Measurements from ENCODE around the gene SPOUT1.
A peak's percentile ranks its signal among the peaks of the same experiment; 100 is the strongest.
"Not testable (repeated sequence)": the region's sequence is repeated elsewhere in the genome, so short reads cannot be mapped to it uniquely, and the experiment has no call there.

SPOUT1 gene

DNA sequence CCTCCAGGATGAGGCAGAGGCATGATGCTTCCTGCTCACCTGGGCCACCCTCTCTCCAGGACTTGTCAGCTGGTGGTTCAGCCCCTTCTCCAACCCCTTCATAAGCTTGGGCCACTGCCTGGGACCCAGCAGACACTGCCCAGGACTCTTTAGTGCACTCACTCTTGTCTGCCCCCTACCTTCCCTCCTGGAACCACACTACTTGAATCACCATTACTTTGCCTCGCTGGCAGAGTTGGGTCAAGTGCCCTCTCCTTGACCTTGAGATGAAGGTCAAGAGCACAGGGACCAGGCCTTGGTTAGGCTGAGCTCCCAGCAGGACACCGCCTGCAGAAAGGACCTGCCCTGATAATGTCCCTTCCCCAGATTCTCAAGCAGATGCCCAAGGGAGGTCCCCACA, 19.8 kb downstream of the SPOUT1 start:
- DNase-seq (ENCODE audit: low spot score), result no peak

DNA sequence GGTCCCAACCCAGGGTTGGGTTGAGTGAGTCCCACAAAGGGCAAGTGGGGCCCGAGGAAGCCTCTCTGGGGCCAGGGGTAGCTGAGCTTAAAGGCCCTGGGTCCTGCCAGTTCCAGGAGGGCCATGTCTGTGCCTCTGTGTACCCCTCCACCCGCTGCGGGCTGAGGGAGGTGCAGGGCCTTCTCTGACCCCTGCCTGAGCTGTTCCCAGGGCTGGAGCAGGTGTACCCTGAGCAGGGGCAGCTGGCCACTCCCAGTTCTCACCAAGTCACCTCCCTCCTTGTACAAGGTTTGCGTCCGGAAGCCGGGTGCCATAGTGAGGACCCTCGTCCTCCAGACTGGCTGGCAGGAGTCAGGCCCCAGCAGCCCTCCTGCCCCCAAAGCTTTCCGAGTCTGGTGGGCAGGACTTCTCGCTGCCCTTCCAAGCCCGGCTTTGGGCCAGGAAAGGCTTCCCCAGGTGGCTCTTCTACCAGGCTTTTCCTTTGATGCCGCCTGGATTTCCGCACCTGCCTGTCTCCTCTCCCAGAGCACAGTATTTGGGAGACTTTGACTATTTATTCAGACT, 20.5 kb downstream of the SPOUT1 start:
- no peak for DNase-seq (ENCODE audit: low spot score)

DNA sequence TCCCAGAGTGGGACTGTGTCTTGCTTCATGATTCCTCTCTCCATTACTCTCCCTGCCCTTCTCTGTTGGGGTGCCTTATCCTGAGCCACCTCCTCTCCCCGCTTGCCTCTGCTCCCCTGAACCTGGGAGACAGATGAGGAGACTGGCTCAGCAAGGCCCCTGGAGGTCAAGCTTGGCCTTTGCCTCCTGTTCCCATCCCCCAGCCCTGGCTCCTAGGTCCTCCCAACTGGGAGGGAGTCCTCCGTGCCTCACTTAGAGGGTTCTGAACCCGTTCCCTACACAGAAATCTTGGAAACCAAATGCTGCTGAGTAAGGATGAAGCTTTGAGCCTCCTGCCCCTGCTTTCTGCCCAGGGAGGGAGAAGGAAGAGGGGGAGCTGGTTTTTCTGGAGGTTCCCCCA, 21.1 kb downstream of the SPOUT1 start:
- DNase-seq (ENCODE audit: low spot score), result no peak

DNA sequence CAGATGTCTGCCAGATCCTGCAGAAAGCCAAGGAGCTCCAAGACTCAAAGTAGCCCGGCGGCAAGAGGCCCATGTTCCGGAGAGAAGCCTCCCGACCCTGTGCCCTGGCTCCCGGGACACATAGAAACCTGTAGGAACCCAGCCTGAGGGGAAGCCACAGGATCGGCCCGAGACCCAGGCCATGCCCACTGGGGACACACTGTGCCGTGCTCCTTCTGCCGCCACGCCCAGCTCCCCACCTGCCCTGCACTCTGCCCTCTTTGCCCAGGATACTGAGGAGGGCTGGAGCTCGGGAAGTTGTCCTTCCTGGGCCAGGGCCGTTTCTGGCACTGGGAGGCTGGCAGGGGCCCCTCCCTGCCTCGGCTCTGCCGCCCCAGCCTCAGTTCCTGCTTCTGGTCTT, 21.8 kb downstream of the SPOUT1 start:
- DNase-seq (ENCODE audit: low spot score), result no peak

DNA sequence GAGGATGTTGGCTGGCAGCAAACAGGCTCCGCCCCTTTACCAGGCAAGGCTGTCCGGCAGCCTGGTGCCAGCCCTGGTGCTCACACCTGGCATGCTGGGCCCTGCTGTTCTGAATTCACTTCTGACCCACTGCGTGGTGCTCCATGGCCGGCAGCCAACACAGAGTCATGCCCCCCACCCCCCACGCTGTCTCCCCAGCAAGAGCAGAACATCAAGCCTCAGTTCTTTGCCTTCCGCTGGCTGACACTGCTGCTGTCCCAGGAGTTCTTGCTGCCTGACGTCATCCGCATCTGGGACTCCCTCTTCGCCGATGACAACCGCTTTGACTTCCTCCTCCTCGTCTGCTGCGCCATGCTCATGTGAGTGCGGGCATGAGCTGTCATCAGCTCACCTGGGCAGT, 23.9 kb downstream of the SPOUT1 start:
- DNase-seq (ENCODE audit: low spot score), result no peak

DNA sequence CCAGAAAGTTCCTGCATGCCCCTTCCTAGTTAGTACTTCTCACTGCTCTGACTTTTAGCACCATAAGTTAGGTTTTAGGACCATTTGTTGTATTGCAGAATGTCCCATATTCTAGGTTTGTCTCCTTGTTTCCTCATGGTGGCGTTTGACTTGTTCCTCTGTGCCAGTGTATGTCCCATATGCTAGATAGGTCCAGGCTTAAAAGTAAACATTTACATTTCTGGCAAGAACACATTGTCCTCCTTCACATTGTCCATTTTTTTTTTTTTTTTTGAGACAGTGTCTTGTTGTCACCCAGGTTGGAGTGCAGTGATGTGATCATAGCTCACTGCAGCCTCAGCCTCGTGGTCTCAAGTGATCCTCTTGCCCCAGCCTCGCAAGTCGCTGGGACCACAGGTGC, 27.1 kb downstream of the SPOUT1 start:
- no peak for DNase-seq (ENCODE audit: low spot score)

DNA sequence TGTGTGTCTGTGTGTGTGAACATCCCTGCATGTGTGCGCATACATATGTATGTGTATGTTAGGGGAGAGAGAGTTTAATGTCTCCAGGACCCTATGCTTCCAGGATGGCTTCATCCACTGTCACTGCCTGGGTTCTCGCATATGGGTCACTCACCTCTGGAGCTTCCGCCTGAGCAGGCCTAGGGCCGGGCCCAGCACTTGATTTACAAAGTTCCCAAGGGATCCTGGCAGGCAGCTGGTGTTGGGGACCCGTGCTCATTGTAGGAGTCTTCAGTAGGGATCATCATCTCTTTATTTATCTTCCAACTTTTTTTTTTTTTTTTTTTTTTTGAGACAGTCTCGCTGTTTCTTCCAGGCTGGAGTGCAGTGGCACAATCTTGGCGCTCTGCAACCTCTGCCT, 29.5 kb downstream of the SPOUT1 start:
- no peak for DNase-seq (ENCODE audit: low spot score)

DNA sequence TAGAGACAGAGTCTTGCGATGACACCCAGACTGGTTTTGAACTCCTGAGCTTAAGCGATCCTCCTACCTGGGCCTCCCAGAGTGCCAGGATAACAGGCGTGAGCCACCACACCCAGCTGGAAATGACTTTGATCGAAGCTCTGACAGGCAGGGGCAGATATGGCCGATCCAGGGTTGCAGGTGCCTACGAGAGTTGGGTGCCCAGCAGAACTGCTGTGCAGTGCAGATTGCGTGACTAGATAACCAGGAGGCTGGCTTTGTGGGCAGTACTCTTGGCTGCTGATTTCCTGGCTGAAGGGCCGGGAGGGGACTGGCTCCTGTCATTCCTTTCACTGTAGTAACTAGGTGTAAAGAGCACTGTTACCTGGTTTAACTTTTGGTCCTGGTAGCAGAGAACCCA, 30.7 kb downstream of the SPOUT1 start:
- no peak for DNase-seq (ENCODE audit: low spot score)

DNA sequence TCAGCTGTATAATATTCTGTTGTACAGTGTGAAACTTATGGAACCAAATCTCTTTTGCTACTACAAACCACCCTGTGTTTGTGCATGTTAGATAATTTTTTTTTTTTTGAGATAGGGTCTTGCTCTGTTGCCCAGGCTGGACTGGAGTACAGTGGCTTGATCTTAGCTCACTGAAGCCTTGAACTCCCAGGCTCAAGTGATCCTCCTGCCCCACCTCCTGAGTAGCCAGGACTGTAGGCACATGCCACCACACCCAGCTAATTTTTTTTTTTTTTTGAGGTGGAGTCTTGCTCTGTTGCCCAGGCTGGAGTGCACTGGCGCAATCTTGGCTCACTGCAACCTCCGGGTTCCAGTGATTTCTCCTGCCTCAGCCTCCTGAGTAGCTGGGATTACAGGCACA, 34.6 kb downstream of the SPOUT1 start:
- DNase-seq (ENCODE audit: low spot score), result not testable (repeated sequence)

DNA sequence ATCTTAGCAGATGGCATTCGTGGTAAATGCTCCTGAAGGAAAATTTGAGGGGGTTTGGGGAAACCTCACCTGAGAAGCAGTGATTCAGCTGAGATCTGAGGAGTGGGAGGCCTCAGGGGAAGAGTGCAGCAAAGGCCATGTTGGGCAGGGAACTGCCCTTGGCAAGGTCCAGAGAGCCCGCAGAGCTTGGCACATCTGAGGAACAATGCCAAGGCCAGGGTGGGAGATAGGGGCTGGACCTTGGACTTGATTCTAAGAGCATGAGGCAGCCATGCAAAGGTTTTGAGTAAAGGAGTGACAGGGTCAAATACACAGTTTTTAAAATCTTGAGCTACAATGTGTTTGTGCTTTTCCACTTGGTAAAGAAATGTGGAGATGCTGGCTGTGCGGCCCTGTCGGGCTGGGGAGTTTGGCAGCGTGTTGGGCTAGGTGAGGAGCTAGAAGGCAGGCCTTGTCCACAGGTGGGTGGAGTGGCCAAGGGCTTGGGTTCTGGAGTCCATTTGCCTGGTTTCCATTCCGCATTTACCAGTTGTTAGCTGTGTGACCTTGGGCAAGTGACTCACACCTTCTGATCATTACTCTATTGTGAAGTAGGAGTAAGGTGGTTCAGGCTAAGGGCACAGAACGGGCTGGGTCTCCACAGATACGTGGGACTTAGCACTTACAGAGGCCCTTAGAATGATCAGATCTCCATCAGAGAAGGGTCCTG, 36.5 kb downstream of the SPOUT1 start:
- DNase-seq (ENCODE audit: low spot score), result no peak

DNA sequence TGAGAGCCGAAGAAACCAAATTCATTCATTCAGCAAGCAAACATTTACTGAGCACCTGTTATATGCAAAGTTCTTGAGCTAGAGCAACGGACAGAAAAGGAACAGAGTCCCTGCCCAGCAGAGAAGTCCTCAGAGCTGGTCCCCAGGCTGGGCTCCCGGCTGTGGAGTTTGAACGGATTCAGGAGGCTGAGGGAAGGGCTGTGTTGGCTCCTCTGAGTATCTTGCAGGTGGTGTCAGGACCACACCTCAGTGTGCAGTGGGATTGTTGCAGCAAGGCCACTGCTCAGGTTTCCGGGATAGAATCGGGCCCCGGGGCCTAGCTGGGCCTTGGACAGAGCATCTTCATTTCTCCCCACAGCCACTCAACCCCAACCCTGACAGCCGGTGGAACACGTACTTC, 37.5 kb downstream of the SPOUT1 start:
- no peak for DNase-seq (ENCODE audit: low spot score)

DNA sequence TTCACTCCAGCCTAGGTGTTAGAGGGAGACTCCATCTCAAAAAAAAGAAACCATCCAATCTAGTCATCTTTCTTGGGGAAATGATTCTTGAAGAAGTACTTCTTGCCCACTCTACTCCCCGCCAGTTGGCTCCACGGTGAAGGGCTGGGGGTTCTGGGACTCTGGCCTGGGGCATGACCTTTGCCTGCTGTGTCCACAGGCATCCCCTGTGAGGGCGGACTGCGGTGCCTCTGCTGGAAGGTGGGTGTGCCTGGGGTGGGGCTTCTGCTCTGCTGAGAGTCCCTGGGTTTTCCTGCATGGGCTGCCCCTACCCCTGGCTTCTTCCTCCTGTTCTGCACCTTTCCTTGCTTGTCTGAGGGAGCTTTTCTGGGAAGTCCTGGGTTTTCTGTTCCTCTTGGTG, 39.1 kb downstream of the SPOUT1 start:
- DNase-seq (ENCODE audit: low spot score), result no peak

DNA sequence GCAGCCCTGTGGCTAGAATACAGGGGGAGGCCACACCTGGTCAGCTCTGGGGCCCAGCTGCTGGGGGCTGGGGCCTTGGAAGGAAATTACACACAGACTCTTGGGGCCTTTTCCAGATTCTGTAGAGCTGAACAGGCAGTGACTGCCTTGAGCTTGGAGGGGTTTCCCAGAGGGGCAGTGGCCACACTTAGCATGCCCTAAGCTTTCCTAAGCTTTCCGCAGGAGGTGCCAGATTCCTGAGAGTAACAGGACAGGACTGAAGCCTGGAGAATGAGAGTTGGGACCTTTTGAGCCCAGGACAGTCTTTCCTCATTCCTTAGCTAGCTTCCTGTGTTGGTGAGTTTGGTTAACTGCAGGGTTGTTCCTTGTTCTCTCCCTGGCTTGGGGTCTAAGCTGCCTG, 41.1 kb downstream of the SPOUT1 start:
- DNase-seq (ENCODE audit: low spot score), result no peak

DNA sequence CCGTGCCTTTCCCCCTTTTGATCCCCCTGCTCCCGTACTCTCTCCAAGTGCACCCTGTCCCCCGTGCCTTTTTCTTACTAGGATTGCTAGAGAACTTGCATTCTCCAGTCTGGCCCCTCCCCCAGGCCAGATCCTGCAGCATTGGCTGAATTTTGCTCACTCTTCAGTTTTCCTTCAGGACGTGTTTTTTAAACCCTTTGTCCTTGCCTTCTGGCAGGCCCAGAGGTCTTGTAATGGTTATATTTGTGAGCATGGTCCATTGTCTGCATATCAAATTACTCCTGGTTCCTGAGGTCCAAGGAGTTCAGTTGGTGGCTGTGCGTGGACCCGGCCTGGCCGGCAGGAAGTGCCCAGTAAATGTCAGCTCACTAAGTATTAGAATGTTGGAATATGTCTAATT, 41.9 kb downstream of the SPOUT1 start:
- no peak for DNase-seq (ENCODE audit: low spot score)

DNA sequence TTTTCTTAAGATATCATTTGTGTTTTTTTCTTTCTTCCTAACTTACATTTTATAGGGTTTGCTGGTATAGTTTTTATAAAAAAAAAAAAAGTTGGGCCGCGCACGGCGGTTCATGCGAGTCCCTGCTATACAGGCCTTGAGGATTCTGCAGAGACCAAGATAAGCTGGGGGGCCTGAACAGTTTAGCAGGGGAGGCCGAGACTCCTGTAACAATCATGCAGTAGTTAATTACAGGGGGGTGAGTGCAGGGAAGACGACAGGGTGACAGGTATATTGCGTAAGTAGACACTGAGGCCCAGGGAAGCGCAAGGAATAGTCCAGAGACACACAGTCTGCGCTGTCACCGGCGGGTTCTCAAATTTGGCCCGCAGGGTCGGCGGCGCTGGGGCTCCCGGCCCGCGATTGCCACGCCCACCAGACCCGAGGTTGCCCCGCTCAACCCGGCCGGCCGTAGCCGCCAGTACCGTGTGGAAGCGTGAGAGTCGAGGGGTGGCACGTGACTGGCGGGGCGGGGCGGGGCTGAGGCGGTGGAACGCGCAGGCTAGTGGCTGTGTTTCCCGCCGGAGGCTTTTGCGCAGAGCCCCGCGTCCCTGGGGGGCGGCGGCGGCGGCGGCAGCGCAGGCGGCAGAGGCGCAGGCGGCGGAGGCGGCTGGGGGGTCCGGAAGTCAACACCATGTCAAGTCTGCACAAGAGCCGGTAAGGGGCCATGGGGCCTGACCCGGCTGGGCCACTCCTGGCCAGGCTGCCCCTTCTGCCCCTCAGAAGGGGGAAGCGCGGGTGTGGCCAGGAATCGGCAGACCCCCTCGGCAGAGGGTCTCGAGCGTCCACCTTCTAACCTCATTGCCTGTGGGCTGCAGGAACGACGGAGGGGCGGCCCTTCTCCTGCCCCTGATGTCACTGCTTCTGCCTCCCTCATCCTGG, 42.7 kb downstream of the SPOUT1 start, which contains the start of gene TBC1D13:
Gene TBC1D13, plus strand, starts transcription at position 573 of the 921 bp plus-strand sequence. Its CDS starts 101 bp downstream, at position 674.
- DNase-seq (ENCODE audit: low spot score), result peak; percentile 82

DNA sequence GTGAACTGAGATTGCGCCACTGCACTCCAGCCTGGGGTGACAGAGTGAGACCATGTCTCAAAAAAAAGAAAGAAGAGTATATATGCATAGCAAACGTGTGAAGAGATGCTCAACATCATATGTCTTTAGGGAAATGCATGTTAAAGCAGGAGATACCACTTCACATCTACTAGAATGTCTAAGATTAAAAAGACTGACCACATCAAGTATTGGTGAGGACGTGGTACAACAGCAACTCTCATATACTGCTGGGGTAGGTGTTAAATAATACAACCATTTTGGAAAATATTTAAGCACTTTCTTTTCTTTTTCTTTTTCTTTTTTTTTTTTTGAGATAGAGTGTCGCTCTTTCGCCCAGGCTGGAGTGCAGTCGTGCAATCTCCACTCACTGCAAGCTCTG, 44.2 kb downstream of the SPOUT1 start:
- no peak for DNase-seq (ENCODE audit: low spot score)

DNA sequence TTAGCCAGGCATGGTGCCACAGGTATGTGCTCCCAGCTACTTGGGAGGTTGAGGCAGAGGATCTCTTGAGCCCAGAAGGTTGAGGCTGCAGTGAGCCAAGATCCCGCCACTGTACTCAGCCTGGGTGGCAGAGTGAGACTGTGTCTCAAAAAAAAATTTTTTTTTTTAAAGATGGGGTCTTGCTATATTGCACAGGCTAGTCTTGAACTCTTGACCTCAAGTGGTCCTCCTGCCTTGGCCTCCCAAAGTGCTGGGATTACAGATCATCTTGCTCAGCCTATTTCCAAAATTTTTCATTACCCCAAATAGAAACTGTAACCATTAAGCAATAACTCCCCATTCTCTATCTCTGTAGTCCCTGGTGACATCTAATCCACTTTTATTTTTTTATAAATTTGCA, 46.9 kb downstream of the SPOUT1 start:
- no peak for DNase-seq (ENCODE audit: low spot score)

DNA sequence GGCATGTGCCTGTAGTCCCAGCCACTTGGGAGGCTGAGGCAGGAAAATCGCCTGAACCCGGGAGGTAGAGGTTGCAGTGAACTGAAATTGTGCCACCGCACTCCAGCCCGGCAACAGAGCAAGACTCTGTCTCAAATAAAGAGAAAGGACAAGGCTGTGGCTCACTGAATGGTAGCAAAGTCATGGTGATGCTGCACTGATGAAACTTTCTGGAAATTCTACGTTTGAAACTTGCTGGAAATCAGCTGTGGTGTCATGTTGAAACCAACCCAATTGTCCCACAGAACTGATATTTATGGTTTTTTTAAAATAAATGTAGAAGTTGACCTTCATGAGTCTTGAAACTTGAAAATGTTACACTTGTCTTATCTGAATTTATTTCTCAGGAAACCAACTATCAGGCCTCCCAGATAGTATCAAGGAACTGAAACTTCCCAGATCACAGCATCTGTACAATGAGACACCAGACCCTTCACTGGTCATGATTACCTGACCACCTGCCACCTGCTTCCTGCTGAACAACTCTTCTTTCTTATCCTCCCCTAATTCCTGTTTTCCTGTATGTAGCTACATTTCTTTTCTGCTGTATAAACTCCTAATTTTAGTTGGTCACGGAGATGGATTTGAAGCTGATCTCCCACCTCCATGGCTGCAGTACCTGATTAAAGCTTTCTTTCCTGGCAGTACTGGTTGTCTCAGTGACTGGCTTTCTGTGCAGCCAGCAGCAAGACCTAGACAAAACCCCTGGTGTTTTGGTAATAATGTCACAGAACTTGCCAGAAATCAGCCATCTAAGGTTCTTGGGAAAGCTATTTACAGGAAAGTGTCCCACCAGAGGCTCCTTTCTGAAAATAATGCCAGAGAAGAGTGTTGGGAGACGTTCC, 48.2 kb downstream of the SPOUT1 start:
- no peak for DNase-seq (ENCODE audit: low spot score)

DNA sequence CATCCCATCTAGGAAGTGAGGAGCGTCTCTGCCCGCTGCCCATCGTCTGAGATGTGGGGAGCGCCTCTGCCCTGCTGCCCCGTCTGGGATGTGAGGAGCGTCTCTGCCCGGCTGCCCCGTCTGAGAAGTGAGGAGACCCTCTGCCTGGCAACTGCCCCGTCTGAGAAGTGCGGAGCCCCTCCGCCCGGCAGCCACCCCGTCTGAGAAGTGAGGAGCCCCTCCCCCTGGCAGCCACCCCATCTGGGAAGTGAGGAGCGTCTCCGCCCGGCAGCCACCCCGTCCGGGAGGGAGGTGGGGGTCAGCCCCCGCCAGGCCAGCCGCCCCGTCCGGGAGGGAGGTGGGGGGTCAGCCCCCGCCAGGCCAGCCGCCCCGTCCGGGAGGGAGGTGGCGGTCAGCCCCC, 49.5 kb downstream of the SPOUT1 start:
- DNase-seq (ENCODE audit: low spot score), result not testable (repeated sequence)

DNA sequence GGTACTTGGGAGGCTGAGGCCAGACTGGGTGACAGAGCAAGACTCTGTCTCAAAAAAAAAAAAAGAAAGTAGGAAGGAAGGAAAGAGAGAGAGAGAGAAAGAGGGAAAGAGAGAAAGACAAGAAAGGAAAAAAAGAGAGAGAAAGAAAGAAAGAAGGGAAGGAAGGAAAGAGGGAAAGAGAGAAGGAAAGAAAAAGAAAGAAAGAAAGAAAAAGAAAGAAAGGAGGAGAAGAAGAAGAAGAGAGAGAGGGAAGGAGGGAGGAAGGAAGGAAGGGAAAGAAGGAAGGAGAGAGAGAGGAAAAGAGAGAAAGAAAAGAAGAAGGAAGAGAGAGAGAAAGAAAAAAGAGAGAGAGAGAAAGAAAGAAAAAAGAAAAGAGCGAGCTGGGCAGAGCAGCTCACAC, 54.8 kb downstream of the SPOUT1 start:
- DNase-seq (ENCODE audit: low spot score), result no peak

DNA sequence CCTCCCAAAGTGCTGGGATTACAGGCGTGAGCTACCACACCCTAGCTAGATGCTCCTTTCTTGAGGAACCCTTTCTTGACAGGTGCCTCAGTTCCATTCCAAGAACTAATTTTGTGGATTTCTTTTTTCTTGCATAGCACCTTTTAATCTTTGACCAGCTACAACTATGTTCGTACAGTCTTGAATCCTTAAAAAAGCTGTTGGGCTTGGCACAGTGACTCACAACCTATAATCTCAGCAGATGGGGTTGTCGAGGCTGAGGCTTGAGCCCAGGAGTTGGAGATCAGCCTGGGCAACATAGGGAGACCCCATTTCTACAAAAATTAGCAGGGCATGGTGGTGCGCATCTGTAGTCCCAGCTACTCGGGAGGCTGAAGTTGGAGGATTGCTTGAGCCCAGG, 56.5 kb downstream of the SPOUT1 start:
- DNase-seq (ENCODE audit: low spot score), result no peak
